Hepatocyte (in vitro differentiated cells): ENCODE data around the gene HMOX1. TPM values are rescaled to one million over a fixed set of nuclear protein-coding genes. Genes with fewer than 3 reads are reported as not detected.

Experiments used
- DNase-seq: peaks from one replicate; pipeline ENCODE4 v3.0.0-alpha.2; 2016; ENCODE audit warnings: low spot score
- H2AFZ ChIP-seq: fragments of 200-600 bp; sonication (generic); 2 replicates; pipeline ENCODE4 v1.6.0; 2016; ENCODE audit warnings: antibody characterized with exemption, mild to moderate bottlenecking
- H3K27ac ChIP-seq: fragments of 200-600 bp; sonication (generic); 2 replicates; pipeline ENCODE4 v1.5.1; 2016; ENCODE audit warnings: mild to moderate bottlenecking
- H3K27me3 ChIP-seq: fragments of 200-600 bp; sonication (generic); 2 replicates; pipeline ENCODE4 v1.6.1; 2016
- H3K36me3 ChIP-seq: fragments of 200-600 bp; sonication (generic); replicated peaks from 2 replicates; pipeline ENCODE4 v1.5.1; 2016; ENCODE audit warnings: low read depth; ENCODE audit not compliant: insufficient read depth
- H3K4me1 ChIP-seq: fragments of 200-600 bp; sonication (generic); 2 replicates; pipeline ENCODE4 v1.5.1; 2016; ENCODE audit warnings: mild to moderate bottlenecking, moderate library complexity; ENCODE audit not compliant: insufficient read depth
- H3K4me2 ChIP-seq: fragments of 200-600 bp; sonication (generic); 2 replicates; pipeline ENCODE4 v1.6.0; 2016
- H3K4me3 ChIP-seq: fragments of 200-600 bp; sonication (generic); 2 replicates; pipeline ENCODE4 v1.5.1; 2016; ENCODE audit warnings: mild to moderate bottlenecking
- H3K79me2 ChIP-seq: fragments of 200-600 bp; sonication (generic); 2 replicates; pipeline ENCODE4 v1.6.0; 2017; ENCODE audit warnings: mild to moderate bottlenecking
- H3K9me2 ChIP-seq: fragments of 200-600 bp; sonication (generic); replicated peaks from 2 replicates; pipeline ENCODE4 v1.6.0; 2017; ENCODE audit warnings: mild to moderate bottlenecking; ENCODE audit not compliant: insufficient read depth
- H3K9me3 ChIP-seq: fragments of 200-600 bp; sonication (generic); 2 replicates; pipeline ENCODE4 v1.5.1; 2016; ENCODE audit warnings: low read depth, mild to moderate bottlenecking
- H4K20me1 ChIP-seq: fragments of 200-600 bp; sonication (generic); 2 replicates; pipeline ENCODE4 v1.6.0; 2016; ENCODE audit warnings: mild to moderate bottlenecking; ENCODE audit not compliant: insufficient read depth, poor library complexity, severe bottlenecking
- EZH2 ChIP-seq: fragments of 200-600 bp; sonication (generic); IDR thresholded peaks from 2 replicates; pipeline ENCODE4 v1.6.1; 2016; ENCODE audit warnings: antibody characterized with exemption, mild to moderate bottlenecking, borderline replicate concordance
- EZH2phosphoT487 ChIP-seq: fragments of 200-600 bp; sonication (generic); IDR thresholded peaks from one replicate; pipeline ENCODE4 v1.6.1; 2018; ENCODE audit warnings: antibody characterized with exemption, mild to moderate bottlenecking, low read depth, moderate library complexity; ENCODE audit not compliant: unreplicated experiment, severe bottlenecking
- WGBS: methylation state at CpG from one replicate; pipeline ENCODE4 v1.1.6; 2016; ENCODE audit warnings: low lambda C conversion rate; ENCODE audit errors: missing lambda C conversion rate; 5-methylcytosine and 5-hydroxymethylcytosine counted together
- polyA plus RNA-seq: library from polyadenylated mRNA; unstranded; fragments of >200 nt; fragmentation: Nextera tagmentation; extraction: Ambion mirVana; gene quantifications from 2 replicates; pipeline ENCODE4 v1.2.1, GENCODE V29; 2016
- total RNA-seq: library from RNA; depleted of rRNA; stranded (reverse); fragments of >200 nt; gene quantifications from 2 replicates; pipeline ENCODE4 v1.2.3, GENCODE V29; 2014
- TF ChIP-seq, protein P1 (sequence below): fragments of 200-600 bp; sonication (generic); IDR thresholded peaks from 2 replicates; pipeline ENCODE4 v1.5.1; 2016; ENCODE audit warnings: antibody characterized with exemption, mild to moderate bottlenecking; ENCODE audit not compliant: poor library complexity

Gene HMOX1
- total and polyA plus RNA-seq, 2 experiments from 2014 or later: 43.8 to 58.6 TPM

DNA sequence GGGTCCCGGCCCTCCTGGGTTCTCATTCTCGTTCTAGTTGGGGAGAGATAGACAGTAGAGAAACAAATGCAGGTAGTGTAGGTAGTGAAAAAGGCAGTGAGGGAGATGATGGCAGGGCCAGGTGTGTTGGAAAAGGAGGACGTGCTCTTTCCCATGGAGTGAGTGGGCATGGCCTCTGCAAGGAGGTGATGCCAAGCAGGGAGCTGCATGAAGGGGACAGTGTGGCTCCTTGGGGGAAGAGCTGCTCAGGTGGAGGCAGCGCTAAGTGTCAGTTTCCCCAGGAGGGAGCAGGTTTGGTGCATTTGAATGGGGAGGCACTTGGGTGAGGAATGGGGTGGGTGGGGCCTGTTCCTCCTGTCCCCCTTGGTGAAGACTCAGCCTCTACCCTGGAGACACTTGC lies 41.2 kb downstream of the HMOX1 start:
- Histone ChIP-seq H3K9me3 (no peaks in the 10 kb centered on the region), H3K27me3 (no peaks in the 10 kb centered on the region), H3K36me3 (no peaks in the 10 kb centered on the region), H3K9me2 (no peaks in the 10 kb centered on the region), H3K4me1 (no peaks in the 10 kb centered on the region), H3K4me3 (no peak overlapping the region), H4K20me1 (no peaks in the 10 kb centered on the region), H3K79me2 (no peaks in the 10 kb centered on the region), H2AFZ (no peak overlapping the region), H3K4me2 (no peak overlapping the region), H3K27ac (no peak overlapping the region)
- WGBS: 93% methylated on average over 4 of the region's 4 CpGs
- TF ChIP-seq EZH2 (no peak), EZH2phosphoT487 (no peak)
- TF ChIP-seq, protein P1, sequence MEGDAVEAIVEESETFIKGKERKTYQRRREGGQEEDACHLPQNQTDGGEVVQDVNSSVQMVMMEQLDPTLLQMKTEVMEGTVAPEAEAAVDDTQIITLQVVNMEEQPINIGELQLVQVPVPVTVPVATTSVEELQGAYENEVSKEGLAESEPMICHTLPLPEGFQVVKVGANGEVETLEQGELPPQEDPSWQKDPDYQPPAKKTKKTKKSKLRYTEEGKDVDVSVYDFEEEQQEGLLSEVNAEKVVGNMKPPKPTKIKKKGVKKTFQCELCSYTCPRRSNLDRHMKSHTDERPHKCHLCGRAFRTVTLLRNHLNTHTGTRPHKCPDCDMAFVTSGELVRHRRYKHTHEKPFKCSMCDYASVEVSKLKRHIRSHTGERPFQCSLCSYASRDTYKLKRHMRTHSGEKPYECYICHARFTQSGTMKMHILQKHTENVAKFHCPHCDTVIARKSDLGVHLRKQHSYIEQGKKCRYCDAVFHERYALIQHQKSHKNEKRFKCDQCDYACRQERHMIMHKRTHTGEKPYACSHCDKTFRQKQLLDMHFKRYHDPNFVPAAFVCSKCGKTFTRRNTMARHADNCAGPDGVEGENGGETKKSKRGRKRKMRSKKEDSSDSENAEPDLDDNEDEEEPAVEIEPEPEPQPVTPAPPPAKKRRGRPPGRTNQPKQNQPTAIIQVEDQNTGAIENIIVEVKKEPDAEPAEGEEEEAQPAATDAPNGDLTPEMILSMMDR: no peak
- DNase-seq: no peak

DNA sequence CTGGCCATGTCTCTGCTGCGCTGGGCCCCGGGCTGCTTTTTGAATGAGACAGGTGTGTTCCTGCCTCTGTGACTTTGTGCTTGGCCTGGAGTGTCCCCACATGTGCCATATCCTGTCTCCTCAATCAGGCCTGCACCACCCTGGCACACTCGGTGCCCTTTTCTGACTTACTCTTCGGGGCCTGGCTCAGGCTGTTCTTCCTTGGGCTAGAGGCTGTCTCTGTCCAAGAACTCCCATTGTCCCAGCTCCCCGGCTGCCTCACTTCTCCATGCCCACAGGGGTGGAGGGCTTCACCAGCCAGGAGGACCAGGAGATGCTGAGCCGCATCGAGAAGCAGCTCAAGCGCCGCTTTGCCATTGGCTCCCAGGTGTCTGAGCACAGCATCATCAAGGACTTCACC lies 42.0 kb downstream of the HMOX1 start:
- H3K27ac ChIP-seq: no peak overlapping the region
- H3K9me2 ChIP-seq: no peaks in the 10 kb centered on the region
- no peak overlapping the region for H2AFZ ChIP-seq
- no peak overlapping the region for H3K4me3 ChIP-seq
- no peak overlapping the region for H3K4me2 ChIP-seq
- no peaks in the 10 kb centered on the region for H3K79me2 ChIP-seq
- H4K20me1 ChIP-seq: no peaks in the 10 kb centered on the region
- no peaks in the 10 kb centered on the region for H3K27me3 ChIP-seq
- WGBS: 96% methylated on average over 9 of the region's 9 CpGs
- no peaks in the 10 kb centered on the region for H3K36me3 ChIP-seq
- H3K9me3 ChIP-seq: no peaks in the 10 kb centered on the region
- H3K4me1 ChIP-seq: no peaks in the 10 kb centered on the region
- TF ChIP-seq, protein P1: no peak
- TF ChIP-seq EZH2 (no peak), EZH2phosphoT487 (no peak)
- DNase-seq: no peak

DNA sequence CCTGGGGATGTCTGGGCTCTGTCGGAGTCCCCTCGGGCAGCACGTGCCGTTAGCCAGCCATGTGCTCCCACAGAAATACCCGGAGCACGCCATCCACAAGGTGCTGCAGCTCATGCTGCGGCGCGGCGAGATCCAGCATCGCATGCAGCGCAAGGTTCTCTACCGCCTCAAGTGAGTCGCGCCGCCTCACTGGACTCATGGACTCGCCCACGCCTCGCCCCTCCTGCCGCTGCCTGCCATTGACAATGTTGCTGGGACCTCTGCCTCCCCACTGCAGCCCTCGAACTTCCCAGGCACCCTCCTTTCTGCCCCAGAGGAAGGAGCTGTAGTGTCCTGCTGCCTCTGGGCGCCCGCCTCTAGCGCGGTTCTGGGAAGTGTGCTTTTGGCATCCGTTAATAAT lies 43.2 kb downstream of the HMOX1 start:
- no peaks in the 10 kb centered on the region for H3K79me2 ChIP-seq
- no peak overlapping the region for H3K4me2 ChIP-seq
- H2AFZ ChIP-seq: no peak overlapping the region
- no peaks in the 10 kb centered on the region for H3K9me2 ChIP-seq
- H3K4me1 ChIP-seq: no peaks in the 10 kb centered on the region
- no peak overlapping the region for H3K4me3 ChIP-seq
- TF ChIP-seq EZH2phosphoT487 (no peak), EZH2 (no peak)
- TF ChIP-seq, protein P1: no peak
- WGBS: 99% methylated on average over 26 of the region's 26 CpGs
- H3K27me3 ChIP-seq: no peaks in the 10 kb centered on the region
- no peaks in the 10 kb centered on the region for H3K9me3 ChIP-seq
- H3K27ac ChIP-seq: no peak overlapping the region
- no peak for DNase-seq
- no peaks in the 10 kb centered on the region for H3K36me3 ChIP-seq
- H4K20me1 ChIP-seq: no peaks in the 10 kb centered on the region

DNA sequence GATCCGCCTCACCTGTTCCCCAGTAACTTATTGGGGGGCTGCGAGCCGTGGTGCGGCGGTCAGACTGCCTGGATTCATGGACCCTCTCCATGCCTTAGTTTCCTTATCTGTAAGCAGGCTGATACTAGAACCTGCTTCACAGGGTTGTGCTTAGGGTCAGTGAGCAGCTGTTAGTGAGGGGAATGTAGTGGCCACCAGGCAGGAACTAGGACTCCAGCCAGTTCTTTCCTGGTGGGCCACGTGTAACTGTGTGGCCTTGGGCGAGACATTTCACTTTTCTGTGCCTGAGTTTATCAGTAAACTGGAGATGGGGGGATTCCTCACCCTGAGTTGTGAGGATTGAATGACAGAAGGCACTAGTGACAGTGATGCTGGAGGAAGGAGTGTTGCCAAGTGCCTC lies 43.9 kb downstream of the HMOX1 start:
- TF ChIP-seq EZH2phosphoT487: no peak
- TF ChIP-seq EZH2: no peak
- TF ChIP-seq, protein P1: no peak
- 88% methylated on average over 7 of the region's 7 CpGs for WGBS
- Histone ChIP-seq H3K4me2 (no peak overlapping the region), H2AFZ (no peak overlapping the region), H3K27ac (no peak overlapping the region), H3K27me3 (no peaks in the 10 kb centered on the region), H3K36me3 (no peaks in the 10 kb centered on the region), H3K9me2 (no peaks in the 10 kb centered on the region), H3K79me2 (no peaks in the 10 kb centered on the region), H3K9me3 (no peaks in the 10 kb centered on the region), H3K4me1 (no peaks in the 10 kb centered on the region), H3K4me3 (no peak overlapping the region), H4K20me1 (no peaks in the 10 kb centered on the region)
- DNase-seq: no peak
